IPS DF 6.9 (cell line): Measurements from ENCODE around the gene ARHGEF3.
"Not testable (repeated sequence)": the region's sequence is repeated elsewhere in the genome, so short reads cannot be mapped to it uniquely, and the experiment has no call there.

Source experiments
- DNase-seq: peaks from one replicate; pipeline ENCODE4 v3.0.0-alpha.2; 2013; ENCODE audit warnings: low read depth, low spot score
- H3K27ac ChIP-seq: one replicate; pipeline ENCODE4 v1.5.1; 2013; ENCODE audit warnings: low read length, control low read depth
- H3K27me3 ChIP-seq: 2 replicates; pipeline ENCODE4 v1.6.1; 2013; ENCODE audit warnings: mild to moderate bottlenecking, low read length; ENCODE audit not compliant: control insufficient read depth, insufficient read depth
- H3K36me3 ChIP-seq: 2 replicates; pipeline ENCODE4 v1.6.1; 2013; ENCODE audit warnings: low read length; ENCODE audit not compliant: control insufficient read depth, insufficient read depth
- H3K4me1 ChIP-seq: 2 replicates; pipeline ENCODE4 v1.6.1; 2013; ENCODE audit warnings: low read length; ENCODE audit not compliant: control insufficient read depth, insufficient read depth
- H3K4me3 ChIP-seq: 2 replicates; pipeline ENCODE4 v1.5.1; 2013; ENCODE audit warnings: mild to moderate bottlenecking, low read length
- H3K9me3 ChIP-seq: 2 replicates; pipeline ENCODE4 v1.6.1; 2013; ENCODE audit warnings: low read length, inconsistent platforms; ENCODE audit not compliant: control insufficient read depth, insufficient read depth
- WGBS: extraction: QIAGEN DNeasy Blood & Tissue Kit; methylation state at CpG from one replicate; pipeline ENCODE4 v1.1.7; 2013; ENCODE audit warnings: mixed read lengths, missing lambda C conversion rate; ENCODE audit not compliant: insufficient read length, insufficient coverage; 5-methylcytosine and 5-hydroxymethylcytosine counted together

Gene ARHGEF3

DNA sequence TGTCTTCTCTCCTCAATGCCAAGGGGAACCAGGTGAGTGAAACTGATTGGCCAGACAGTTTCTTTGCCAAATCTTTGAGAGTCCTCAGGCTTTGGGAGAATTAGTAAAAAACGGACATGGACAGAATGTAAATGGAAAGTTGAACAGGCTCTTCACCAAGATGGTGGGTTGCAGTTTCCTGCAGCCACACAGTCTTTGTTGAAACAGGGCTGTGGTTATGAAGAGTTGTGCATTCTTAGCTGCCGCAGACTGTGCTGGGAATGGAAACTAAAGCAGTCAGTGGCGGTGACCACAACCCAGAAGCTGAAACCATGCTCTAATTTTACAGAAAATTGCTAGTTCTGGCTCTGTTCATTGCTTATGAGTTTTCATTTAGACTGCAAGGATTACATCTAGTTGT, 76.6 kb downstream of the ARHGEF3 start:
- WGBS = no CpG with 5 or more reads among the region's 3 CpGs
- Histone ChIP-seq H3K9me3 (no peaks in the 10 kb centered on the region), H3K4me3 (no peak overlapping the region), H3K36me3 (no peaks in the 10 kb centered on the region), H3K27ac (no peak overlapping the region), H3K4me1 (no peaks in the 10 kb centered on the region), H3K27me3 (no peaks in the 10 kb centered on the region)
- DNase-seq = no peak

DNA sequence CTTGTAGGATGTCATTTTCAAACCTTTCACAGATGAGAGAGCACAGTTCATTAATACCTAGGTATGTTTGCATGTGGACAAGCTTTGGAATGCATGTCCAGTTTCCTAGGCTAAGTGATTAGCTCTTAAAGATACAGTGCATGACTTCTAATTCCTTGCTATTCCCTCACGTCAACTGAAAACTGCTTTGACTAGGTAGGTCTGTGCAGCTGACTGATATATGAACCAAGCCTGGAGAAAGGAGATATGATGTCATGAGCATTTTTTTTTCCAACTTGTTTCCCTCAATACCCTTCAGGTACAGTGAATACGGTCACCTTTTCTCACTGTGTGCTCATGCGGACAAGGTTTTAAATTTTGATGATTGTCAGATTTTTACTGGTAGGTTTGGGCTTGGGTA, 77.1 kb downstream of the ARHGEF3 start:
- WGBS = no CpG with 5 or more reads among the region's 3 CpGs
- no peak overlapping the region for H3K4me3 ChIP-seq

DNA sequence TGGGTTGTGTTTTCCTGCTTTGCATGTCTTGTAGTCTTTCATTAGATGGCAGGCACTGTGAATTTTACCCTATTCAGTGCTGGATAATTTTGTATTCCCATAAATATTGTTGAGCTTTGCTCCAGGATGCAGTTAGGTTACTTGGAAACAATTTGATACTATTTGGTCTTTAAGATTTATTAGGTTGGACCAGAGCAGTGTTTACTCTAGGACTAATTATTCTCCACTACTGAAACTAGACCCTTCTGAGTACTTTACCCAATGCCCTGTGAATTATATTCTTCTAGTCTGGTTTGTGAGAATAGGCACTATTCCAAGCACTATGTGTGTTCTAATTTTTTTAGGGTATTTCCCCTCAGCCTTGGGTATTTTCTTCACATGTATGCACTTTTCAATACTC, 80.9 kb downstream of the ARHGEF3 start:
- Histone ChIP-seq H3K4me1 (no peaks in the 10 kb centered on the region), H3K4me3 (no peak overlapping the region), H3K27me3 (no peaks in the 10 kb centered on the region), H3K36me3 (no peaks in the 10 kb centered on the region), H3K27ac (no peak overlapping the region), H3K9me3 (no peaks in the 10 kb centered on the region)
- DNase-seq = no peak

More for the DNA sequence above, 77.1 kb downstream of the ARHGEF3 start:
- Histone ChIP-seq H3K4me1 (no peaks in the 10 kb centered on the region), H3K27me3 (no peaks in the 10 kb centered on the region), H3K36me3 (no peaks in the 10 kb centered on the region), H3K9me3 (no peaks in the 10 kb centered on the region), H3K27ac (no peak overlapping the region)
- no peak for DNase-seq

DNA sequence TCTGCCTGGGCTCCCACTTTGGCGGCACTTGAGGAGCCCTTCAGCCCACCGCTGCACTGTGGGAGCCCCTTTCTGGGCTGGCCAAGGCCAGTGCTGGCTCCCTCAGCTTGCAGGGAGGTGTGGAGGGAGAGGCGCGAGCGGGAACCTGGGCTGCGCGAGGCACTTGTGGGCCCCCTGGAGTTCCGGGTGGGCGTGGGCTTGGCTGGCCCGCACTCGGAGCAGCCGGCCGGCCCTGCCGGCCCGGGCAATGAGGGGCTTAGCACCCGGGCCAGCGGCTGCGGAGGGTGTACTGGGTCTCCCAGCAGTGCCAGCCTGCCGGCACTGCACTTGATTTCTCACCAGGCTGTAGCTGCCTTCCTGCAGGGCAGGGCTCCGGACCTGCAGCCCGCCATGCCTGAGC, 82.9 kb downstream of the ARHGEF3 start:
- H3K4me3 ChIP-seq = not testable (repeated sequence)
- WGBS = no CpG with 5 or more reads among the region's 21 CpGs

DNA sequence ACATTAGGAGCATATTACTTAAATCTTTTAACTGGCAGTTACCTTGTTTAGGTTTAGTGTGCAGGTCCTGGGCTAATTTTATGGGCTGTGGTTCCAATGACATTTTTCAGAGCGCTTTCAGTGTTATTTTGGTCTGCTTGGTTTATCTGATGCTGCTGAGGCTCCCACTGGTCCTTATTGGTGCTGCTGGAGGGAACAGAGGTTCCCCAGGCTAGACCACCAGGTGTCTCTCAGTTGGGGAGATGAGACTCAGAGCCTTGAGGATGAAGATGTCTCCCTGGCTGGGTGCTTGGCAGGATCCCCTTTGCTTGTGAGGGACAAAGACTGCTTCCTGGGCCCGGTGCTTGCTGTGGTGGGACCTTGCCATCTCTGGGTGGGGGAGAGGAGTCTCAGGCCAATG, 90.4 kb downstream of the ARHGEF3 start:
- DNase-seq = no peak
- no peaks in the 10 kb centered on the region for H3K36me3 ChIP-seq
- H3K4me3 ChIP-seq = no peak overlapping the region
- no peak overlapping the region for H3K27ac ChIP-seq
- H3K27me3 ChIP-seq = no peaks in the 10 kb centered on the region
- WGBS = no CpG with 5 or more reads among the region's 2 CpGs
- no peaks in the 10 kb centered on the region for H3K9me3 ChIP-seq
- H3K4me1 ChIP-seq = no peaks in the 10 kb centered on the region

More for the DNA sequence above, 82.9 kb downstream of the ARHGEF3 start:
- H3K9me3 ChIP-seq, H3K4me1 ChIP-seq, H3K27me3 ChIP-seq, H3K36me3 ChIP-seq, DNase-seq, H3K27ac ChIP-seq: not testable (repeated sequence)

DNA sequence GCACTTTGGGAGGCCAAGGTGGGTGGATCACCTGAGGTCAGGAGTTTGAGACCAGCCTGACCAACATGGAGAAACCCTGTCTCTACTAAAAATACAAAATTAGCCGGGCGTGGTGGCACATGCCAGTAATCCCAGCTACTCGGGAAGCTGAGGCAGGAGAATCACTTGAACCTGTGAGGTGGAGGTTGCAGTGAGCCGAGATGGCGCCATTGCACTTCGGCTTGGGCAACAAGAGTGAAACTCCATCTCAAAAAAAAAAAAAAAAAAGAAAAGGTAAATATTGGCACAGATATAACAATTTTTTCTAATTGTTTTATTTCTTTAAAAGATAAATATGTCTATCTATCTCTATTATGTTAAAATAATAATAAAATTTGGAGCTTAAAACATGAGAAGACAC, 94.3 kb downstream of the ARHGEF3 start:
- not testable (repeated sequence) for H3K27ac ChIP-seq, H3K9me3 ChIP-seq, H3K27me3 ChIP-seq, H3K4me1 ChIP-seq, H3K4me3 ChIP-seq, H3K36me3 ChIP-seq, DNase-seq
- WGBS = no CpG with 5 or more reads among the region's 6 CpGs

DNA sequence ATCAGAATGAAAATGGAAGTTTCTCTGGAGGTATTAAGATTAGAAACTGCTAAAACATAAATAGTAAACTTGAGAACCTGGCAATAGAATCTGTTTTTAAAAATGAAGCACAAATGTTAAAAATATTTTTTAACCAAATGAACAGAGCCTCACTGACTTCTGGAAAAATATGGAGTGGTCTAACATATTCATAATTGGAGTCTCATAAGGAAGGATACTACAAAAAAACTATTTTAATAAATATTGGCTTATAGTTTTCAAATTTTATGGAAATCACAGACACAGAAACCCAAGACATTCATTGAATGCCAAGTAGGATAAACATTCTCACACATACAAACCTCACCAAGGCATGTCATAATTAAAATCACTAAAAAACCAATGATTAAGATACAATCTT, 95.1 kb downstream of the ARHGEF3 start:
- H3K27ac ChIP-seq = no peak overlapping the region

DNA sequence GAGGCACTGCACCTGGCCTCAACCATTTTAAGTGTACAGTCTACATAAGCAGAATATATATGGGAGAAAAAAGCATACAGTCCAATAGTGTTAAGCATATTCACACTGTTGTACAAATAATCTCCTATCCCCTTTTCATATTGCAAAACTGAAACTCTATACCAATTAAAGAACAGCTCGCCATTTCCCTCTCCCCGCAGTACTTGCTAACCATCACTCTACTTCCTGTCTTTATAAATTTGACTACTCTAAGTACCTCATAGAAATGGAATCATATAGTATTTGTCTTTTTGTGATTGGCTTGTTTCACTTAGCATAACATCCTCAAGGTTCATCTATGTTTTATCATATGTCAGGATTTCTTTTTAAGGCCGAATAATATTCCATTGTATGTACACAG, 97.0 kb downstream of the ARHGEF3 start:
- Histone ChIP-seq H3K4me3 (no peak overlapping the region), H3K9me3 (no peaks in the 10 kb centered on the region), H3K27me3 (no peaks in the 10 kb centered on the region), H3K36me3 (no peaks in the 10 kb centered on the region), H3K4me1 (no peaks in the 10 kb centered on the region), H3K27ac (no peak overlapping the region)
- no peak for DNase-seq
- no CpG with 5 or more reads among the region's 3 CpGs for WGBS

More for the DNA sequence above, 95.1 kb downstream of the ARHGEF3 start:
- Histone ChIP-seq H3K9me3 (no peaks in the 10 kb centered on the region), H3K4me3 (no peak overlapping the region), H3K36me3 (no peaks in the 10 kb centered on the region), H3K4me1 (no peaks in the 10 kb centered on the region), H3K27me3 (no peaks in the 10 kb centered on the region)
- no peak for DNase-seq

DNA sequence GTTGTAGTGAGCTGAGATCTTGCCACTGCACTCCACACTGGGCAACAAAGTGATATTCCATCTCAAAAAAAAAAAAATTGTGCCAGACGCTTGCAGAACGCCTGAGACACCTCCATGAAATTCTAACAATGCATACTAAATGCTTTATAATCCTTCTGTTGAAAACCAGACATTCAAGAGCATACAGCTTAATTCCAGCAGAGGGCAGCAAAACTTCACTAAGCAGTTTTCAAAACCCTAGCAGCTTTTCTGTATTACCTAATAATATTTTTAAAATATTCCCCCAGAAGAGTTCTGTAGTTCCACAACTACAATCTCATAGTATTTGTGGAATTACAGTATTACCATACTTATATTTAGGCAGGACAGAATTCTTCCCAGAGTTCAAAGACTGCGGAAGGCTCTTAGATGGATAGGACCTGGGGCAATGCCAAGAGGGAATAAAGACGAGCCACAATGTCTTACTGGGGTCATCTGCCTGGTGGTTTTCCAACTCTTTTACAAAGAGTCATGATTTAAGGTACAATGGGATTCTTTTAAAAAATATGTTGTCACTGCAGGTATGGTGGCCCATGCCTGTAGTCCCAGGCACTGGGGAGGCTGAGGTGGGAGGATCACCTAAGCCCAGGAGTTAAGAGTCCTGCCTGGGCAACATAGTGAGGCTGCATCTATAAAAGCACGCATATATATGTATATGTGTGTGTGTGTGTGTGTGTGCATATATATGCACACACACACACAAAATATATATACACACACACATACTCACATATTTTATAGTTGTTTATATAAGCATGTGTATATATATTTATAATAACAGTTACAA, 99.0 kb downstream of the ARHGEF3 start:
- no peaks in the 10 kb centered on the region for H3K27me3 ChIP-seq
- DNase-seq = peak; percentile 29
- no peaks in the 10 kb centered on the region for H3K4me1 ChIP-seq
- H3K36me3 ChIP-seq = no peaks in the 10 kb centered on the region
- no peak overlapping the region for H3K4me3 ChIP-seq
- no CpG with 5 or more reads among the region's 5 CpGs for WGBS
- no peaks in the 10 kb centered on the region for H3K9me3 ChIP-seq
- H3K27ac ChIP-seq = no peak overlapping the region

DNA sequence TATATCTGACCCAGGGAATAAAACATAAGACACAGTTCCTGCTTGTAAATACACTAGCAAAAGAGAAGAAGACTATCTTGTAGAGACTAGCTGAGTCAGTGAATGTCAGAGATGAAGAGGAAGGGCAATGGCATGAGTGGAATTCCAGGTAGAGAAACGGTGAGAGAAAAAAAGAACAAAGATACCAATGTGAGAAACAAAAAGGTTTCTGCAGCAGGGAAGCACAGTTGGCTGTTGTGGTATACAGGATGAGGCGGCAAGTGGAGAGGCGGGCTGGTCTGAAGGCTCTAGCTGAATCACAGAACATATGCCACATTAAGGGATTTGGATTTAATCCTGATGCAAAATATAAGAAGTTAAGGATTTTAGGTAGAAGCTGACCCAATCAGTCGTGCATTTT, 101.6 kb downstream of the ARHGEF3 start:
- DNase-seq = no peak
- H3K27me3 ChIP-seq = no peaks in the 10 kb centered on the region
- no peaks in the 10 kb centered on the region for H3K36me3 ChIP-seq
- WGBS = no CpG with 5 or more reads among the region's 4 CpGs
- H3K4me3 ChIP-seq = no peak overlapping the region
- H3K4me1 ChIP-seq = no peaks in the 10 kb centered on the region
- no peak overlapping the region for H3K27ac ChIP-seq
- H3K9me3 ChIP-seq = no peaks in the 10 kb centered on the region
